Hair follicular keratinocyte (primary cell): ENCODE measurements around the gene FYTTD1. TPM values are rescaled to one million over a fixed set of nuclear protein-coding genes. Genes with fewer than 3 reads are reported as not detected.

Experiments used
- total RNA-seq: library from RNA; depleted of rRNA; stranded (reverse); fragments of >200 nt; gene quantifications from 2 replicates; pipeline ENCODE4 v1.2.3, GENCODE V29; 2015

The FYTTD1 gene
- total RNA-seq: 26.2 and 30.8 TPM in 2 replicates

GRCh38 chr3:197749601-197750395, at the start of gene FYTTD1:
Gene FYTTD1 (plus strand): TSS chr3:197749883. CDS start chr3:197749972, 89 bp downstream.

GRCh38 chr3:197736491-197737318, 13.0 kb upstream of the FYTTD1 start, which contains the start of gene RUBCN:
Gene RUBCN (minus strand): TSS chr3:197736904. CDS start chr3:197736719, 185 bp downstream.

GRCh38 chr3:197791113-197791891, 41.6 kb downstream of the FYTTD1 start, which contains the start of gene LRCH3:
Gene LRCH3 (plus strand): TSS chr3:197791254. CDS start chr3:197791279, 25 bp downstream.

Other genes starting within 250 kb of the FYTTD1 start
- gene BDH1, start 193.9 kb upstream of the FYTTD1 start, total RNA-seq: 17.8 and 25.3 TPM in 2 replicates
- 24.8 and 25.3 TPM in 2 replicates for gene RUBCN, start 13.0 kb upstream of the FYTTD1 start, total RNA-seq
- gene LRCH3, start 41.4 kb downstream of the FYTTD1 start, total RNA-seq: 13.6 and 19.1 TPM in 2 replicates
- gene RPL35A, start 200.3 kb downstream of the FYTTD1 start, total RNA-seq: 890 and 970 TPM in 2 replicates
- gene LMLN, start 210.3 kb downstream of the FYTTD1 start, total RNA-seq: 1.9 and 4.1 TPM in 2 replicates